ENCODE measurements around the gene KCNJ4.

Gene KCNJ4

DNA sequence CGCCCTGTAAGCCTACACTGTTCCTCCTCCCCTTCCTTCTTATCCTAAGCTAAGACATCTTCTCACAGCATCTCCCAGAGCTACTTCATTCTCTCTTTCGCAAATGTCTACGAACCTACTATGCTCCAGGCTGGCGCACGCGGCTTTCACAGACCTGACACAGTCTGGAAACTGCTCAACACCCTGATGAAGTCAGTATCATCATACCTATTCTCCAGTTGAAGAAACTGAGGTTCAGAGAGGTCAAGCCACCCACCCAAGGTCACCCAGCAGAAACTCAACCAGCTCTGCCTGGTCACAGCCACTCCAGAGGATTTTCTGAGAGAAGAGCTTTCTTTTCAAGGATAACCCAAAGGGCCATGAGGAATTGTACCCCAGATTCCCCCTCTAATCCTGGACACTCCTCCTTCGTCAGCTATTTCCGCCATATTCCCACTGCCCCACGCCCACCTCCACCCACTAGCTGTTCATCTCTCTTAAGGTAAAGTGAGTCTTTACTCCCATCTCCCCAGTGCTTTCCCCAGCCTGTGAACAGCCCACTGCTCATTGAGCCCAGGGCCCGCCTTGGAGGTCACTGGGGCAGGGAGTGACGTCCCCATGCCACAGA is 1.8 kb downstream of the KCNJ4 start:
- Histone ChIP-seq H4K20me1 (ENCODE audit: insufficient read depth, low read length) (peaks cover 11% of the 10 kb centered on the region), H3K27me3 (ENCODE audit: insufficient read depth, low read length, poor library complexity) (peaks cover 34% of the 10 kb centered on the region)

DNA sequence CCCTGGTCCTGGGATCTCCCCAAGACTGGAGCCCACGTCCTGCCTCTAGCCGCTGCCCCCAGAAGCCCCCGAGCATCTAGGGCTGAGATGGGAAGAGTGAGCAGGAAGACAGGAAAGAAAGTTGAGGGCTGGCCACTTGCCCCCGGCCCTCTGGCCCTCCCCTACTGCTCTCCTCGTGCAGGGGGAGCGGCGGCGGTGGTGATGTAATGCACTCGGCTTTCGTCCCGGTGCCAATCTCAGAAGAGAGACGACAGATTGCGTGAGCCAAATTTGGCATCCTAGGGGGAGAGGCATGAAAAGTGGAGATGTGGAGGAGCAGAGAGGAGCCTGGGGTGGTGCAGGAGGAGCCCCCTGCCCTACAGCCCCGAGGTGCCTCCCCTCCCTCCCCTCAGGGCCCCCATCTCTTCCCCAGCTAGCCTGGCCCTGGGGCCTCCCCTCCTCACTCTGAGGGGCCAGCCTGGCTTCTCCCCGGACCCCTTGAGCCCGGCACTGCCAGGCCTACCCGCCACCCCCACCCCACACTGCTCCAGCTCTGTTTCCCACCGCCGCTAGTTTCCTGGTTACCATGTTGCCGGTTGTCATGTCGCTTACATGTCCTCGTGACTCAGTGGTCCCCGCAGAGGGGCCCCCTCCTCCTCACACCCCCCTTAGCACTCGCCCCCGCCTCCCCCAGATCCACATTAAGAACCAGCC is 2.5 kb downstream of the KCNJ4 start:
- Histone ChIP-seq H3K4me3 (ENCODE audit: low read depth in 1 of 2, low read length in 2 of 2) (no peak overlapping the region), H3K79me2 (ENCODE audit: insufficient read depth, low read length) (no peaks in the 10 kb centered on the region), H2AFZ (ENCODE audit: low read depth, low read length) (no peak overlapping the region), H3K36me3 (ENCODE audit: insufficient read depth, low read length) (no peaks in the 10 kb centered on the region), H3K9me3 (ENCODE audit: insufficient read depth, low read length, severe bottlenecking) (no peaks in the 10 kb centered on the region), H4K20me1 (ENCODE audit: insufficient read depth, low read length) (peaks cover 11% of the 10 kb centered on the region), H3K4me1 (ENCODE audit: insufficient read depth, low read length) (no peaks in the 10 kb centered on the region), H3K4me2 (ENCODE audit: insufficient read depth, low read length) (no peak overlapping the region), H3K27ac (ENCODE audit: low read length) (no peak overlapping the region), H3K9ac (ENCODE audit: low read depth, low read length) (no peak overlapping the region), H3K27me3 (ENCODE audit: insufficient read depth, low read length, poor library complexity) (peaks cover 34% of the 10 kb centered on the region)
- ATAC-seq (ENCODE audit: insufficient read depth, low read depth) (no peak), DNase-seq (no peak)
- TF ChIP-seq, protein P1, sequence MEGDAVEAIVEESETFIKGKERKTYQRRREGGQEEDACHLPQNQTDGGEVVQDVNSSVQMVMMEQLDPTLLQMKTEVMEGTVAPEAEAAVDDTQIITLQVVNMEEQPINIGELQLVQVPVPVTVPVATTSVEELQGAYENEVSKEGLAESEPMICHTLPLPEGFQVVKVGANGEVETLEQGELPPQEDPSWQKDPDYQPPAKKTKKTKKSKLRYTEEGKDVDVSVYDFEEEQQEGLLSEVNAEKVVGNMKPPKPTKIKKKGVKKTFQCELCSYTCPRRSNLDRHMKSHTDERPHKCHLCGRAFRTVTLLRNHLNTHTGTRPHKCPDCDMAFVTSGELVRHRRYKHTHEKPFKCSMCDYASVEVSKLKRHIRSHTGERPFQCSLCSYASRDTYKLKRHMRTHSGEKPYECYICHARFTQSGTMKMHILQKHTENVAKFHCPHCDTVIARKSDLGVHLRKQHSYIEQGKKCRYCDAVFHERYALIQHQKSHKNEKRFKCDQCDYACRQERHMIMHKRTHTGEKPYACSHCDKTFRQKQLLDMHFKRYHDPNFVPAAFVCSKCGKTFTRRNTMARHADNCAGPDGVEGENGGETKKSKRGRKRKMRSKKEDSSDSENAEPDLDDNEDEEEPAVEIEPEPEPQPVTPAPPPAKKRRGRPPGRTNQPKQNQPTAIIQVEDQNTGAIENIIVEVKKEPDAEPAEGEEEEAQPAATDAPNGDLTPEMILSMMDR (IDR thresholded peaks at IDR 0.05; ENCODE audit: borderline replicate concordance, extremely low read depth, low read length, poor library complexity, severe bottlenecking): no peak
- TF ChIP-seq EZH2 (IDR thresholded peaks at IDR 0.05; ENCODE audit: borderline replicate concordance, low read depth, low read length, severe bottlenecking): no peak

More for the DNA sequence above, 1.8 kb downstream of the KCNJ4 start:
- no peak overlapping the region for H3K4me3 ChIP-seq (ENCODE audit: low read depth in 1 of 2, low read length in 2 of 2)
- TF ChIP-seq, protein P1 (IDR thresholded peaks at IDR 0.05; ENCODE audit: borderline replicate concordance, extremely low read depth, low read length, poor library complexity, severe bottlenecking): no peak
- no peak for TF ChIP-seq EZH2 (IDR thresholded peaks at IDR 0.05; ENCODE audit: borderline replicate concordance, low read depth, low read length, severe bottlenecking)
- no peak for ATAC-seq (ENCODE audit: insufficient read depth, low read depth)
- H2AFZ ChIP-seq (ENCODE audit: low read depth, low read length): no peak overlapping the region
- no peaks in the 10 kb centered on the region for H3K36me3 ChIP-seq (ENCODE audit: insufficient read depth, low read length)
- no peak overlapping the region for H3K27ac ChIP-seq (ENCODE audit: low read length)
- no peak overlapping the region for H3K9ac ChIP-seq (ENCODE audit: low read depth, low read length)
- DNase-seq: no peak
- H3K4me1 ChIP-seq (ENCODE audit: insufficient read depth, low read length): no peaks in the 10 kb centered on the region
- H3K4me2 ChIP-seq (ENCODE audit: insufficient read depth, low read length): no peak overlapping the region
- H3K79me2 ChIP-seq (ENCODE audit: insufficient read depth, low read length): no peaks in the 10 kb centered on the region
- H3K9me3 ChIP-seq (ENCODE audit: insufficient read depth, low read length, severe bottlenecking): no peaks in the 10 kb centered on the region

DNA sequence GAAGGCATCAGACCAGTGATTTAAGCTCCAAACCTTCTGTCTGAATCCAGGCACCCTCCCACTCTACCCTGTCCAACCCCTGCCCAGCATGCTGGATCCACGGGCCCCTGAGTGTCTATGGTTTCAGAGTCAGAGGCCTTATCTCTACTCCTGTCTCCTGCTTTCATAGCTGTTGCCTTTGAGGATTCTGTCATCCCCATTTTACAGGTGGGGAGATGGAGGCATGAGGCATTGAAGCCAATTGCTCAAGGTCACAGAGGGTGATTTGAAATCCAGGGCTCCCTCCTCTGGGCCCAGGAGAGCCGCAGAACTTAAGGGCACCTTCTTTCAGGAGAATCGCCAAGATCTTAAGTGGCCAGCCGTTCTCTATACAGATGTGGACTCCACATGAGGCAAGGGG is 3.1 kb downstream of the KCNJ4 start:
- no peak for TF ChIP-seq EZH2 (IDR thresholded peaks at IDR 0.05; ENCODE audit: borderline replicate concordance, low read depth, low read length, severe bottlenecking)
- TF ChIP-seq, protein P1 (IDR thresholded peaks at IDR 0.05; ENCODE audit: borderline replicate concordance, extremely low read depth, low read length, poor library complexity, severe bottlenecking): no peak
- no peak for DNase-seq
- H3K4me1 ChIP-seq (ENCODE audit: insufficient read depth, low read length): no peaks in the 10 kb centered on the region
- no peaks in the 10 kb centered on the region for H3K36me3 ChIP-seq (ENCODE audit: insufficient read depth, low read length)
- H2AFZ ChIP-seq (ENCODE audit: low read depth, low read length): no peak overlapping the region
- H3K27me3 ChIP-seq (ENCODE audit: insufficient read depth, low read length, poor library complexity): peaks cover 34% of the 10 kb centered on the region
- no peak overlapping the region for H3K9ac ChIP-seq (ENCODE audit: low read depth, low read length)
- no peaks in the 10 kb centered on the region for H3K79me2 ChIP-seq (ENCODE audit: insufficient read depth, low read length)
- H4K20me1 ChIP-seq (ENCODE audit: insufficient read depth, low read length): peaks cover 11% of the 10 kb centered on the region
- ATAC-seq (ENCODE audit: insufficient read depth, low read depth): no peak
- H3K9me3 ChIP-seq (ENCODE audit: insufficient read depth, low read length, severe bottlenecking): no peaks in the 10 kb centered on the region
- no peak overlapping the region for H3K4me3 ChIP-seq (ENCODE audit: low read depth in 1 of 2, low read length in 2 of 2)
- no peak overlapping the region for H3K4me2 ChIP-seq (ENCODE audit: insufficient read depth, low read length)
- no peak overlapping the region for H3K27ac ChIP-seq (ENCODE audit: low read length)
